GM12801 (cell line): Measurements from ENCODE around the gene LRBA.

ENCODE experiments used
- CTCF ChIP-seq: IDR thresholded peaks from one replicate; pipeline ENCODE4 v1.5.1; 2011; ENCODE audit warnings: control low read depth; ENCODE audit not compliant: insufficient read length; ENCODE audit errors: extremely low read depth

LRBA gene

GRCh38 chr4:150664935-150665334 lies 350.1 kb downstream of the LRBA start:
- TF ChIP-seq CTCF = no peak

GRCh38 chr4:150662686-150663085 lies 352.4 kb downstream of the LRBA start:
- TF ChIP-seq CTCF = no peak

- no peak for TF ChIP-seq CTCF
These were observed 358.2 kb downstream of the LRBA start for GRCh38 chr4:150656891-150657290.

GRCh38 chr4:150650751-150651150 lies 364.3 kb downstream of the LRBA start:
- no peak for TF ChIP-seq CTCF

- TF ChIP-seq CTCF = no peak
These were observed 367.0 kb downstream of the LRBA start for GRCh38 chr4:150648123-150648522.

GRCh38 chr4:150647008-150647407 lies 368.1 kb downstream of the LRBA start:
- no peak for TF ChIP-seq CTCF

- no peak for TF ChIP-seq CTCF
These were observed 373.5 kb downstream of the LRBA start for GRCh38 chr4:150641612-150642011.

GRCh38 chr4:150632639-150633038 lies 382.4 kb downstream of the LRBA start:
- no peak for TF ChIP-seq CTCF
